GM23248 (cell line): ENCODE data around the gene NUP133. TPM values are rescaled to one million over a fixed set of nuclear protein-coding genes. Genes with fewer than 3 reads are reported as not detected.

Experiments used
- DNase-seq: peaks from one replicate; pipeline ENCODE4 v3.0.0-alpha.2; 2015
- H2AFZ ChIP-seq: fragments of 200-600 bp; sonication (generic); 2 replicates; pipeline ENCODE4 v1.6.1; 2016; ENCODE audit warnings: antibody characterized with exemption
- H3F3A ChIP-seq: fragments of 200-600 bp; sonication (generic); 2 replicates; pipeline ENCODE4 v1.6.1; 2016; ENCODE audit warnings: mild to moderate bottlenecking, antibody characterized with exemption, mixed run types; ENCODE audit not compliant: insufficient read depth
- H3K27ac ChIP-seq: fragments of 200-600 bp; sonication (generic); 2 replicates; pipeline ENCODE4 v1.5.1; 2016; ENCODE audit warnings: mild to moderate bottlenecking
- H3K27me3 ChIP-seq: fragments of 200-600 bp; sonication (generic); replicated peaks from 2 replicates; pipeline ENCODE4 v1.6.1; 2016; ENCODE audit warnings: mild to moderate bottlenecking; ENCODE audit not compliant: insufficient read depth
- H3K36me3 ChIP-seq: fragments of 200-600 bp; sonication (generic); 2 replicates; pipeline ENCODE4 v1.6.1; 2016; ENCODE audit warnings: low read depth, mild to moderate bottlenecking
- H3K4me1 ChIP-seq: fragments of 200-600 bp; sonication (generic); 2 replicates; pipeline ENCODE4 v1.6.1; 2016; ENCODE audit warnings: mild to moderate bottlenecking; ENCODE audit not compliant: insufficient read depth
- H3K4me2 ChIP-seq: fragments of 200-600 bp; sonication (generic); one replicate; pipeline ENCODE4 v1.6.1; 2016; ENCODE audit warnings: mild to moderate bottlenecking; ENCODE audit not compliant: unreplicated experiment
- H3K4me3 ChIP-seq: fragments of 200-600 bp; sonication (generic); 2 replicates; pipeline ENCODE4 v1.5.1; 2016; ENCODE audit warnings: mild to moderate bottlenecking
- H3K79me2 ChIP-seq: fragments of 200-600 bp; sonication (generic); 2 replicates; pipeline ENCODE4 v1.6.1; 2016; ENCODE audit warnings: mild to moderate bottlenecking; ENCODE audit not compliant: insufficient read depth
- H3K9ac ChIP-seq: fragments of 200-600 bp; sonication (generic); 2 replicates; pipeline ENCODE4 v1.6.1; 2016; ENCODE audit warnings: mild to moderate bottlenecking
- H3K9me2 ChIP-seq: fragments of 200-600 bp; sonication (generic); 2 replicates; pipeline ENCODE4 v1.6.1; 2016; ENCODE audit warnings: mixed run types, mild to moderate bottlenecking, moderate library complexity; ENCODE audit not compliant: insufficient read depth
- H3K9me3 ChIP-seq: fragments of 200-600 bp; sonication (generic); one replicate; pipeline ENCODE4 v1.6.1; 2017; ENCODE audit warnings: low read depth
- H4K20me1 ChIP-seq: fragments of 200-600 bp; sonication (generic); 2 replicates; pipeline ENCODE4 v1.6.0; 2016; ENCODE audit not compliant: insufficient read depth
- EZH2 ChIP-seq: fragments of 200-600 bp; sonication (generic); IDR thresholded peaks from 2 replicates; pipeline ENCODE4 v1.6.1; 2018; ENCODE audit warnings: antibody characterized with exemption, mild to moderate bottlenecking; ENCODE audit not compliant: insufficient read depth, poor library complexity, severe bottlenecking
- EZH2phosphoT487 ChIP-seq: fragments of 200-600 bp; sonication (generic); IDR thresholded peaks from 2 replicates; pipeline ENCODE4 v1.6.1; 2018; ENCODE audit warnings: antibody characterized with exemption, moderate library complexity, mild to moderate bottlenecking, low read depth; ENCODE audit not compliant: insufficient read depth
- whole genome bisulfite sequencing, 2 experiments: methylation state at CpG; one replicate each; pipeline ENCODE4 v1.1.6; 2015 to 2017; ENCODE audit warnings: low lambda C conversion rate in 2 of 2, low coverage in 1 of 2; ENCODE audit errors: missing lambda C conversion rate in 2 of 2; 5-methylcytosine and 5-hydroxymethylcytosine counted together
- in situ Hi-C: fragments of 300-500 bp; cut with MboI; formaldehyde crosslinking; loops from 2 replicates; pipeline ENCODE4 v1.15.0; 2020
- polyA plus RNA-seq: library from polyadenylated mRNA; unstranded; fragments of >200 nt; fragmentation: Nextera tagmentation; extraction: Ambion mirVana; gene quantifications from 2 replicates; pipeline ENCODE4 v1.2.1, GENCODE V29; 2016
- total RNA-seq: library from RNA; depleted of rRNA; stranded (reverse); fragments of >200 nt; shearing (Covaris generic); gene quantifications from 2 replicates; pipeline ENCODE4 v1.2.3, GENCODE V29; 2014

The NUP133 gene
- total and polyA plus RNA-seq, 2 experiments from 2014 or later = 16.7 to 29.1 TPM

GRCh38 chr1:229531326-229531725, 23.2 kb upstream of the NUP133 start:
- Histone ChIP-seq H4K20me1 (no peaks in the 10 kb centered on the region), H3K27ac (no peak overlapping the region), H2AFZ (no peak overlapping the region), H3K9me3 (no peaks in the 10 kb centered on the region), H3K4me1 (no peaks in the 10 kb centered on the region), H3K36me3 (peaks cover 21% of the 10 kb centered on the region), H3K4me3 (no peak overlapping the region), H3K9ac (no peak overlapping the region), H3F3A (no peaks in the 10 kb centered on the region), H3K79me2 (0 out of 2 replicates have a peak, but pooled peaks cover 7% of the 10 kb centered on the region), H3K27me3 (no peaks in the 10 kb centered on the region), H3K9me2 (no peaks in the 10 kb centered on the region), H3K4me2 (no peak overlapping the region)
- in situ Hi-C loops = no loop called here
- 96 to 98% methylated on average over 6 of the region's 6 CpGs for WGBS, 2 experiments
- DNase-seq = no peak
- TF ChIP-seq EZH2phosphoT487 = no peak
- TF ChIP-seq EZH2 = no peak

- TF ChIP-seq EZH2phosphoT487 (no peak), EZH2 (no peak)
- no peak for DNase-seq
- no peaks in the 10 kb centered on the region for H3F3A ChIP-seq
- in situ Hi-C loops = no loop called here
- 96 to 99% methylated on average over 6 to 7 of the region's 7 CpGs for WGBS, 2 experiments
- no peak overlapping the region for H3K4me3 ChIP-seq
- H3K79me2 ChIP-seq = 0 out of 2 replicates have a peak, but pooled peaks cover 7% of the 10 kb centered on the region
- no peak overlapping the region for H3K27ac ChIP-seq
- no peak overlapping the region for H3K9ac ChIP-seq
- H3K4me1 ChIP-seq = no peaks in the 10 kb centered on the region
- peaks cover 17% of the 10 kb centered on the region for H3K36me3 ChIP-seq
- H3K4me2 ChIP-seq = no peak overlapping the region
- no peak overlapping the region for H2AFZ ChIP-seq
- H3K9me3 ChIP-seq = no peaks in the 10 kb centered on the region
- no peaks in the 10 kb centered on the region for H3K9me2 ChIP-seq
- no peaks in the 10 kb centered on the region for H4K20me1 ChIP-seq
- H3K27me3 ChIP-seq = no peaks in the 10 kb centered on the region
Observed at GRCh38 chr1:229529639-229530038, 21.5 kb upstream of the NUP133 start.

GRCh38 chr1:229526695-229527094, 18.6 kb upstream of the NUP133 start:
- no peak overlapping the region for H3K4me2 ChIP-seq
- H3F3A ChIP-seq = no peaks in the 10 kb centered on the region
- 96 to 98% methylated on average over 1 of the region's 1 CpG for WGBS, 2 experiments
- H3K9me3 ChIP-seq = no peaks in the 10 kb centered on the region
- no peak overlapping the region for H2AFZ ChIP-seq
- H4K20me1 ChIP-seq = no peaks in the 10 kb centered on the region
- H3K9ac ChIP-seq = no peak overlapping the region
- H3K27me3 ChIP-seq = no peaks in the 10 kb centered on the region
- DNase-seq = no peak
- no peaks in the 10 kb centered on the region for H3K9me2 ChIP-seq
- in situ Hi-C loops = no loop called here
- peaks cover 9% of the 10 kb centered on the region for H3K36me3 ChIP-seq
- no peaks in the 10 kb centered on the region for H3K79me2 ChIP-seq
- no peak for TF ChIP-seq EZH2phosphoT487
- no peak for TF ChIP-seq EZH2
- H3K4me3 ChIP-seq = no peak overlapping the region
- no peak overlapping the region for H3K27ac ChIP-seq
- H3K4me1 ChIP-seq = no peaks in the 10 kb centered on the region

GRCh38 chr1:229523052-229523451, 14.9 kb upstream of the NUP133 start:
- in situ Hi-C loops = no loop called here

More at GRCh38 chr1:229523052-229523451, 14.9 kb upstream of the NUP133 start:
- Histone ChIP-seq H3K9me3 (no peaks in the 10 kb centered on the region), H3K9me2 (no peaks in the 10 kb centered on the region), H2AFZ (no peak overlapping the region), H3K4me2 (no peak overlapping the region), H3K4me1 (no peaks in the 10 kb centered on the region), H3F3A (no peaks in the 10 kb centered on the region), H4K20me1 (no peaks in the 10 kb centered on the region), H3K79me2 (no peaks in the 10 kb centered on the region), H3K36me3 (peaks cover 16% of the 10 kb centered on the region), H3K27me3 (no peaks in the 10 kb centered on the region), H3K27ac (no peak overlapping the region), H3K9ac (no peak overlapping the region), H3K4me3 (no peak overlapping the region)
- WGBS, 2 experiments = 93 to 100% methylated on average over 1 of the region's 1 CpG
- no peak for DNase-seq
- TF ChIP-seq EZH2phosphoT487 (no peak), EZH2 (no peak)
